GM19035 (cell line): ENCODE data around the gene SCAMP1.

ENCODE experiments used
- ATAC-seq: cut with Tn5 transposase; IDR thresholded peaks from one replicate; pipeline ENCODE4 v1.9.1; 2021; ENCODE audit not compliant: unreplicated experiment

The SCAMP1 gene

GRCh38 chr5:78490709-78491485 lies 130.5 kb downstream of the SCAMP1 start:
- ATAC-seq, result no peak

- no peak for ATAC-seq
Measured at GRCh38 chr5:78492224-78492623, 131.8 kb downstream of the SCAMP1 start.

GRCh38 chr5:78492650-78493049 lies 132.2 kb downstream of the SCAMP1 start:
- ATAC-seq, result no peak

- ATAC-seq, result no peak
Measured at GRCh38 chr5:78495800-78496199, 135.4 kb downstream of the SCAMP1 start.

- ATAC-seq, result no peak
Measured at GRCh38 chr5:78496373-78496772, 136.0 kb downstream of the SCAMP1 start.

GRCh38 chr5:78497573-78498533 lies 137.4 kb downstream of the SCAMP1 start:
- ATAC-seq, result no peak

- no peak for ATAC-seq
Measured at GRCh38 chr5:78499485-78499884, 139.1 kb downstream of the SCAMP1 start.

- no peak for ATAC-seq
Measured at GRCh38 chr5:78500028-78500427, 139.6 kb downstream of the SCAMP1 start.

- no peak for ATAC-seq
Measured at GRCh38 chr5:78500871-78501270, 140.5 kb downstream of the SCAMP1 start.

- ATAC-seq, result no peak
Measured at GRCh38 chr5:78501411-78502352, 141.3 kb downstream of the SCAMP1 start.

GRCh38 chr5:78503958-78504653 lies 143.7 kb downstream of the SCAMP1 start:
- ATAC-seq, result no peak

- ATAC-seq, result no peak
Measured at GRCh38 chr5:78504704-78505677, 144.6 kb downstream of the SCAMP1 start.

GRCh38 chr5:78505860-78506259 lies 145.4 kb downstream of the SCAMP1 start:
- ATAC-seq, result no peak

GRCh38 chr5:78506261-78507024 lies 146.0 kb downstream of the SCAMP1 start:
- no peak for ATAC-seq

- ATAC-seq, result no peak
Measured at GRCh38 chr5:78507531-78507930, 147.1 kb downstream of the SCAMP1 start.

GRCh38 chr5:78508186-78508765 lies 147.9 kb downstream of the SCAMP1 start:
- ATAC-seq, result no peak

GRCh38 chr5:78509145-78509865 lies 148.9 kb downstream of the SCAMP1 start:
- ATAC-seq, result no peak
